ENCODE measurements around the gene TUBB8B.
"Not testable (repeated sequence)": the region's sequence is repeated elsewhere in the genome, so short reads cannot be mapped to it uniquely, and the experiment has no call there.

DNA sequence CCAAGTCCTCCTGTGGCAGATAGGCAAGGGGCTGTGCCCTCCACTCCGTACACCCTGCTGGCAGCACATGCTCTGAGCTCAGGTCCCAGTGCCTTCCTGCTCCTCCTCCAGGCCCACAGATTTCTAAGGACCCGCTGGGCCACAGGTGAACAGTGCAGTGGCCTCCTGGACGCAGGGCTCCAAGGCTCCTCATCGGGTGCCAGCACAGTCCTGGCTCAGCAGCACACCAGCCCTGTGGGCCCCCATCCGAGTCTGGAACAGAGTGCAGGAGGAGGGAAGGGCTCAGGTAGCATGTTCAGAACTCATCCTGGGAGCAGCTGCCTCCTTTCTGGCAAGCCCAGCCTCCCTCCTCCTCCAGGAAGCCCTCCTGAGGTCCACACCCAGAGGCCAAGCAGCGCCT is 30.8 kb upstream of the TUBB8B start:
- TF ChIP-seq, protein P1, sequence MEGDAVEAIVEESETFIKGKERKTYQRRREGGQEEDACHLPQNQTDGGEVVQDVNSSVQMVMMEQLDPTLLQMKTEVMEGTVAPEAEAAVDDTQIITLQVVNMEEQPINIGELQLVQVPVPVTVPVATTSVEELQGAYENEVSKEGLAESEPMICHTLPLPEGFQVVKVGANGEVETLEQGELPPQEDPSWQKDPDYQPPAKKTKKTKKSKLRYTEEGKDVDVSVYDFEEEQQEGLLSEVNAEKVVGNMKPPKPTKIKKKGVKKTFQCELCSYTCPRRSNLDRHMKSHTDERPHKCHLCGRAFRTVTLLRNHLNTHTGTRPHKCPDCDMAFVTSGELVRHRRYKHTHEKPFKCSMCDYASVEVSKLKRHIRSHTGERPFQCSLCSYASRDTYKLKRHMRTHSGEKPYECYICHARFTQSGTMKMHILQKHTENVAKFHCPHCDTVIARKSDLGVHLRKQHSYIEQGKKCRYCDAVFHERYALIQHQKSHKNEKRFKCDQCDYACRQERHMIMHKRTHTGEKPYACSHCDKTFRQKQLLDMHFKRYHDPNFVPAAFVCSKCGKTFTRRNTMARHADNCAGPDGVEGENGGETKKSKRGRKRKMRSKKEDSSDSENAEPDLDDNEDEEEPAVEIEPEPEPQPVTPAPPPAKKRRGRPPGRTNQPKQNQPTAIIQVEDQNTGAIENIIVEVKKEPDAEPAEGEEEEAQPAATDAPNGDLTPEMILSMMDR (IDR thresholded peaks at IDR 0.05), result not testable (repeated sequence)
- not testable (repeated sequence) for TF ChIP-seq POLR2A (IDR thresholded peaks at IDR 0.05)

All from adrenal gland (tissue), 5 donors.